Common myeloid progenitor, CD34-positive (primary cell): Measurements from ENCODE around the gene PTPN2.
"Not testable (repeated sequence)": the region's sequence is repeated elsewhere in the genome, so short reads cannot be mapped to it uniquely, and the experiment has no call there.

Experiments
- CTCF ChIA-PET: fragments of 350-600 bp; sonication (Branson Sonifier 250); formaldehyde crosslinking; loops from one replicate; lab custom pipeline; 2021; ENCODE audit warnings: antibody characterized with exemption; lab: Charles Lee
- POLR2A ChIA-PET: fragments of 350-600 bp; sonication (Branson Sonifier 250); formaldehyde crosslinking; loops from one replicate; lab custom pipeline; 2021; ENCODE audit warnings: antibody characterized with exemption; lab: Charles Lee
- DNase-seq, 3 donors: peaks; one replicate each; pipeline versions ENCODE4 v3.0.0 to v3.0.0-alpha.2; 2013
- H3K27ac ChIP-seq, 2 experiments: 1 replicate in 1 of 2; 2 replicates in 1 of 2; pipeline ENCODE4 v1.7.0; 2013; ENCODE audit warnings: inconsistent platforms in 2 of 2, low read length in 2 of 2, mild to moderate bottlenecking in 2 of 2, low read depth in 1 of 2, moderate library complexity in 1 of 2; ENCODE audit not compliant: severe bottlenecking in 2 of 2, insufficient read depth in 1 of 2, poor library complexity in 1 of 2
- H3K27me3 ChIP-seq, 5 experiments: replicated peaks in 2 of 5; 1 replicate in 3 of 5; 2 replicates in 2 of 5; pipeline versions ENCODE4 v1.6.1 to v1.7.0; 2013; ENCODE audit warnings: low read length in 4 of 5, mild to moderate bottlenecking in 2 of 5, moderate library complexity in 2 of 5, inconsistent platforms in 1 of 5; ENCODE audit not compliant: insufficient read depth in 5 of 5, control insufficient read depth in 4 of 5
- H3K36me3 ChIP-seq, 4 experiments: 1 replicate in 2 of 4; 2 replicates in 2 of 4; pipeline versions ENCODE4 v1.6.1 to v1.7.0; 2013; ENCODE audit warnings: low read length in 3 of 4, control low read depth in 1 of 4, mild to moderate bottlenecking in 1 of 4; ENCODE audit not compliant: control insufficient read depth in 4 of 4, insufficient read depth in 4 of 4
- H3K4me1 ChIP-seq, 4 experiments: 1 replicate in 3 of 4; 2 replicates in 1 of 4; pipeline versions ENCODE4 v1.6.1 to v1.7.1; 2013; ENCODE audit warnings: low read length in 3 of 4, mild to moderate bottlenecking in 3 of 4, control low read depth in 1 of 4, inconsistent platforms in 1 of 4, moderate library complexity in 1 of 4; ENCODE audit not compliant: control insufficient read depth in 4 of 4, insufficient read depth in 4 of 4; ENCODE audit errors: control extremely low read depth in 1 of 4
- H3K4me3 ChIP-seq, 7 experiments: 1 replicate in 4 of 7; 2 replicates in 3 of 7; pipeline versions ENCODE4 v1.5.1 to v1.7.0; 2013; ENCODE audit warnings: mild to moderate bottlenecking in 7 of 7, low read length in 6 of 7, moderate library complexity in 6 of 7, inconsistent platforms in 2 of 7, low read depth in 2 of 7, control low read depth in 1 of 7; ENCODE audit not compliant: insufficient read depth in 4 of 7, control insufficient read depth in 1 of 7; ENCODE audit errors: extremely low read depth in 1 of 7
- H3K9me3 ChIP-seq, 5 experiments: 1 replicate in 4 of 5; 2 replicates in 1 of 5; pipeline versions ENCODE4 v1.6.1 to v1.7.1; 2013; ENCODE audit warnings: low read length in 4 of 5, mild to moderate bottlenecking in 2 of 5, inconsistent platforms in 1 of 5, low read depth in 1 of 5, moderate library complexity in 1 of 5; ENCODE audit not compliant: control insufficient read depth in 4 of 5, insufficient read depth in 2 of 5; ENCODE audit errors: control extremely low read depth in 1 of 5
- WGBS: methylation state at CpG from one replicate; pipeline ENCODE4 v1.1.5; 2013; ENCODE audit not compliant: insufficient coverage; 5-methylcytosine and 5-hydroxymethylcytosine counted together

The PTPN2 gene

DNA sequence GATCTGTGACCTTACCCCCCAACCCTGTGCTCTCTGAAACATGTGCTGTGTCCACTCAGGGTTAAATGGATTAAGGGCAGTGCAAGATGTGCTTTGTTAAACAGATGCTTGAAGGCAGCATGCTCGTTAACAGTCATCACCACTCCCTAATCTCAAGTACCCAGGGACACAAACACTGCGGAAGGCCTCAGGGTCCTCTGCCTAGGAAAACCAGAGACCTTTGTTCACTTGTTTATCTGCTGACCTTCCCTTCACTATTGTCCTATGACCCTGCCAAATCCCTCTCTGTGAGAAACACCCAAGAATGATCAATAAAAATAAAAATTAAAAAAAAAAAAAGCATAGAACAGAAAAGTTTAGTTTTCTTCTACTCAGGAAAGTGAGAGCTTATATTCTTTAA lies 9.0 kb downstream of the PTPN2 start:
- not testable (repeated sequence) for DNase-seq, H3K27ac ChIP-seq, H3K4me1 ChIP-seq, H3K4me3 ChIP-seq, H3K27me3 ChIP-seq, H3K36me3 ChIP-seq, H3K9me3 ChIP-seq
- CTCF ChIA-PET, result interaction anchor here (0.9 kb wide), 1 partner anchor 8 kb away, joined by 3 read pairs; no protein-coding TSS in a partner anchor
- POLR2A ChIA-PET, result interaction anchor here (0.7 kb wide), 1 partner anchor 11 kb away, joined by 3 read pairs; no protein-coding TSS in a partner anchor
- no CpG with 5 or more reads among the region's 2 CpGs for WGBS

DNA sequence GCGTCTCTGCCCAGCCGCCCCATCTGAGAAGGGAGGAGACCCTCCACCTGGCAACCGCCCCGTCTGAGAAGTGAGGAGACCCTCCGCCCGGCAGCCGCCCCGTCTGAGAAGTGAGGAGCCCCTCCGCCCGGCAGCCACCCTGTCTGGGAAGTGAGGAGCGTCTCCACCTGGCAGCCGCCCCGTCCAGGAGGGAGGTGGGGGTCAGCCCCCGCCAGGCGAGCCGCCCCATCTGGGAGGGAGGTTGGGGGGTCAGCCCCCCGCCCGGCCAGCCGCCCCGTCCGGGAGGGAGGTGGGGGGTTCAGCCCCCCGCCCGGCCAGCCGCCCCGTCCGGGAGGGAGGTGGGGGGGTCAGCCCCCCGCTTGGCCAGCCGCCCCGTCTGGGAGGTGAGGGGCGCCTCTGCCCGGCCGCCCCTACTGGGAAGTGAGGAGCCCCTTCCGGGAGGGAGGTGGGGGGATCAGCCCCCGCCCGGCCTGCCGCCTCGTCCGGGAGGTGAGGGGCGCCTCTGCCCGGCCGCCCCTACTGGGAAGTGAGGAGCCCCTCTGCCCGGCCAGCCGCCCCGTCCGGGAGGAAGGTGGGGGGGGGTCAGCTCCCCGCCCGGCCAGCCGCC lies 10.0 kb downstream of the PTPN2 start:
- WGBS, result 97% methylated on average over 11 of the region's 48 CpGs
- CTCF ChIA-PET, H3K36me3 ChIP-seq, H3K4me1 ChIP-seq, H3K27me3 ChIP-seq, H3K4me3 ChIP-seq, DNase-seq, POLR2A ChIA-PET, H3K27ac ChIP-seq, H3K9me3 ChIP-seq: not testable (repeated sequence)

DNA sequence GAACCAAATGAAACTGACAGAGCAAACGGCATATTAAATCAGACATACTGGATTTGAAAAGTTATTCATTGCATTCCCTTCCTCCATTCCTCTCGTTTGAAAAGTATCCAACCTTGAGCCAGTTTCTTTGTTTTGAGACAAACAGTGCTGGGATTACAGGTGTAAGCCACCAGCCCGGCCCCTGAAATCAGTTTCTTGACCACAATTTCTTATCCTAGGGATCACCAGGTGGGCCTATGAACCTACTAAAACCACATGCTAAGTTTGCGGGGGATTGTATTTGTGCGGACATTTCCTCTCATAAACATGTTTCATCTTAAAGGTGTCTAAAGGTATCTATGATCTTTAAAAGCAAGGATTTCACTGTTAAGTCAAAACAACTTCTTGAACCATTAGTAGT lies 11.6 kb downstream of the PTPN2 start:
- ChIA-PET CTCF (interaction anchor here (1.3 kb wide), 1 partner anchor 9 kb away, joined by 5 read pairs; no protein-coding TSS in a partner anchor), POLR2A (no interaction called here)
- no peaks in the 10 kb centered on the region for H3K4me1 ChIP-seq

DNA sequence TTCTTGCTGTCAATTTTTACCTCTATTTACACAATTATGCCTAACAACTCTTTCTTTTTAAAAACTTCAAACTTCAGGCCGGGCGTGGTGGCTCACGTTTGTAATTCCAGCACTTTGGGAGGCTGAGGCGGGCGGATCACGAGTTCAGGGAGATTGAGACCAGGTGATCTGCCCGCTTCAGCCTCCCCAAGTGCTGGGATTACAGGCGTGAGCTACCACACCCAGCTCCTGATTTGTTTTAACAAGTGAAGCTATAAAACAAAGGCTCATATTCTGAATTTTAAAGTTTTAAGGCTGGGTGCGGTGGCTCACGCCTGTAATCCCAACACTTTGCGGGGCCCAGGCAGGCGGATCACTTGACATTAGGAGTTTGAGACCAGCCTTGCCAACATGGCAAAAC lies 15.5 kb downstream of the PTPN2 start:
- H3K9me3 ChIP-seq, result peaks cover 0 to 2% (median 0%) of the 10 kb centered on the region in 5 experiments
- no peaks in the 10 kb centered on the region for H3K36me3 ChIP-seq
- no peak overlapping the region for H3K27ac ChIP-seq
- CTCF ChIA-PET, result no interaction called here
- WGBS, result 99% methylated on average over 12 of the region's 12 CpGs
- no peaks in the 10 kb centered on the region for H3K27me3 ChIP-seq
- DNase-seq, result no peak
- POLR2A ChIA-PET, result no interaction called here
- H3K4me1 ChIP-seq, result no peaks in the 10 kb centered on the region
- H3K4me3 ChIP-seq, result no peak overlapping the region

More for the DNA sequence above, 11.6 kb downstream of the PTPN2 start:
- DNase-seq, result no peak
- 89% methylated on average over 3 of the region's 5 CpGs for WGBS
- Histone ChIP-seq H3K36me3 (peaks cover 0 to 8% (median under 1%) of the 10 kb centered on the region in 4 experiments), H3K27ac (no peak overlapping the region), H3K4me3 (no peak overlapping the region), H3K9me3 (peaks cover 0 to 2% (median 0%) of the 10 kb centered on the region in 5 experiments), H3K27me3 (no peaks in the 10 kb centered on the region)

DNA sequence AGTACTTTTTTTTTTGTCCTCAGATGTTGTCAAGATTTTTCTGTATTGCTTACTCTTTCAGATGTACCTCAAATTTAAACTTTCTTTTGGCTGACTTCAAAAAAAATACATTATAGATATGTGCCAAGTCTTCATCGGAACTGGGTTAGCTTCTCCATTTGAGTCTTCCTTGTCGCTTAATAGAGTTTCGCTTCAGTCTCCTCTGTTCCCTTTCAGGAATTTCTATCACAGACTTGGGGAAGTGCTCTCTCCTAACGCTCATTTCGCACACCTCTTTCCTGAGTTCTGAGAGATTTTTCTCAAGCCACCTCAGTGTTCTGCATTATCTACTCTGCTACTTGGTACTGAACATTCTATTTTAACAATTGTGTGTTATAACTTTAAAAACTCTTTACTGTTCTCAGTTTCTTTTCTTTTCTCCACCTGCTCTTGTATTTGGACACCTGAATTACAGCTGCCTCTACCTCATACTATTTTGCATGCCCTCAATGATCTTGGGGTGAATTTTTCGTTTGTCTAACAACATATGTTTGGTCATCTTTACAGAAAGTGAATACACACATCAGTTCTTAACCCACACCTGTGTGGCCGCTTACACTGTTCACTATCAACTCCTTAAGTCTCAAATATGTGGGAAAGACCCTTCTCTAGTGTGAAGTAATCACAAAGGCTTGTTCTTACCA lies 16.5 kb downstream of the PTPN2 start:
- Histone ChIP-seq H3K4me3 (no peak overlapping the region), H3K27ac (no peak overlapping the region), H3K36me3 (no peaks in the 10 kb centered on the region), H3K9me3 (no peaks in the 10 kb centered on the region), H3K4me1 (peaks cover 0 to 3% (median under 1%) of the 10 kb centered on the region in 4 experiments), H3K27me3 (no peaks in the 10 kb centered on the region)
- 95% methylated on average over 6 of the region's 7 CpGs for WGBS
- DNase-seq, result no peak
- ChIA-PET CTCF (interaction anchor here (0.6 kb wide), 1 partner anchor 53 kb away, joined by 3 read pairs; no protein-coding TSS in a partner anchor), POLR2A (no interaction called here)

DNA sequence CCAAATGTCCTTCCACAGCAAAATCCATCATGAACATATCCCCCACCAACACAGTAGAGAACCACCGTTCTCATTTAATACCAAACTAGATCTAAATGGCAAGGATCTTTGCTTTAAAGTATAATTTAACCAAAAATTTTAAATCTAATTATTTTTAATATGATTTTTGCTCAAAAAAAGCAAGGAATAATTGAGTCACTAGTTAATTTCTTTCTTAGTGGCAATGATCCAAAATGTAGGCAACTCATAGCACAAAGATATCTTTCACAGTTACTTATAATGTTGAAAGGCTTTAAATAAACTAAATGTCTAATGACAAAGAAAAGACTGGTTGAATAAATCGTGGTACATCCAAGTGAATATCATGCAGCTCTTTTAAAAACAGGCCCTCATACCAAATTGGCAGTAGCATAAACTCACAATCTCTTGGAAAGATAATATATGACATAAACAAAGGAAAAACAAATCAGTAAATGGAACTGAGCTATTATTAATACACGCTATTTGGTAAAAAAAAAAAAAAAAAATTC lies 20.3 kb downstream of the PTPN2 start:
- no peak overlapping the region for H3K27ac ChIP-seq
- H3K4me1 ChIP-seq, result peaks cover 0 to 8% (median 2%) of the 10 kb centered on the region in 4 experiments
- no peak overlapping the region for H3K4me3 ChIP-seq
- no peaks in the 10 kb centered on the region for H3K27me3 ChIP-seq
- no peak for DNase-seq
- no CpG with 5 or more reads among the region's 3 CpGs for WGBS
- H3K9me3 ChIP-seq, result no peaks in the 10 kb centered on the region
- ChIA-PET CTCF (interaction anchor here (0.6 to 2.0 kb wide), 7 partner anchors 12 to 114 kb away, joined by 3 to 7 read pairs (median 4); no protein-coding TSS in a partner anchor), POLR2A (interaction anchor here (0.6 kb wide), 1 partner anchor 11 kb away, joined by 3 read pairs; no protein-coding TSS in a partner anchor)
- H3K36me3 ChIP-seq, result no peaks in the 10 kb centered on the region
